Type B pancreatic cell (in vitro differentiated cells): ENCODE data around the gene ADAMTS9. TPM values are rescaled to one million over a fixed set of nuclear protein-coding genes. Genes with fewer than 3 reads are reported as not detected.

Experiments
- DNase-seq: peaks from one replicate; pipeline ENCODE4 v3.0.0; 2021; ENCODE audit warnings: mixed read lengths; ENCODE audit not compliant: unreplicated experiment; ENCODE audit errors: extremely low spot score
- H3K27ac Mint-ChIP-seq: 2 replicates; pipeline ENCODE4 v1.8.0; 2021; ENCODE audit warnings: mild to moderate bottlenecking, mixed read lengths
- H3K27me3 Mint-ChIP-seq: 2 replicates; pipeline ENCODE4 v1.8.0; 2021; ENCODE audit warnings: mixed read lengths
- H3K36me3 Mint-ChIP-seq: 2 replicates; pipeline ENCODE4 v1.8.0; 2021; ENCODE audit warnings: mixed read lengths
- H3K4me1 Mint-ChIP-seq: one replicate; pipeline ENCODE4 v1.8.0; 2021; ENCODE audit warnings: mixed read lengths; ENCODE audit not compliant: unreplicated experiment
- H3K4me3 Mint-ChIP-seq: 2 replicates; pipeline ENCODE4 v1.8.0; 2021; ENCODE audit warnings: mild to moderate bottlenecking, mixed read lengths
- H3K9me3 Mint-ChIP-seq: 2 replicates; pipeline ENCODE4 v1.8.0; 2021; ENCODE audit warnings: mixed read lengths
- total RNA-seq: library from RNA; stranded (reverse); gene quantifications from 2 replicates; pipeline ENCODE4 v1.2.1, GENCODE V29; 2021; ENCODE audit warnings: low replicate concordance
- TF ChIP-seq, protein P1 (sequence below): fragments of 200-600 bp; sonication (generic); conservative IDR thresholded peaks from 2 replicates; pipeline ENCODE4 v1.5.0; 2021; ENCODE audit warnings: antibody characterized with exemption, mild to moderate bottlenecking

Gene ADAMTS9
- total RNA-seq, 1 donor from 2014 or later: 34.9 TPM

DNA sequence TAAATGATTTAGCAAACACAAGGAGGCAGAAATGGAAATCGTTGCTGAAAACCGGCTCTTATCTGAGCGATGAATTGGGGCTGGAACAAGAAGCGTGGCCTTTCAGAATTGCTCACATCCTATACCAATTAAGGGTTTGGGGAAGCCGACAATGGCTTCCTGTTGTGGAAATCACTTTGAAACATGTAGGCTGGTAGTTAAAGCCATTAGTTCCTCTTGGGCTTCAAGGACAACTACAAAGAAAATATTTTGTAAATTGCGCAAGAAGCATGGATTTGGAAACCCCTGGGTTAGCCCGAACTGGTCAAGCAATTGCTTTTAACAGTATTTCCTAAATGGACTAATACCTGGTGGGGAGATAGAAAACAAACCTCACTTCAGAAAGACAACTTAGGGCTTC lies 182.4 kb downstream of the ADAMTS9 start:
- DNase-seq: no peak
- Mint-ChIP-seq H3K4me1 (peaks cover 16% of the 10 kb centered on the region), H3K27me3 (no peaks in the 10 kb centered on the region), H3K9me3 (peaks cover 10% of the 10 kb centered on the region), H3K4me3 (no peak overlapping the region), H3K27ac (no peak overlapping the region), H3K36me3 (no peaks in the 10 kb centered on the region)
- TF ChIP-seq, protein P1, sequence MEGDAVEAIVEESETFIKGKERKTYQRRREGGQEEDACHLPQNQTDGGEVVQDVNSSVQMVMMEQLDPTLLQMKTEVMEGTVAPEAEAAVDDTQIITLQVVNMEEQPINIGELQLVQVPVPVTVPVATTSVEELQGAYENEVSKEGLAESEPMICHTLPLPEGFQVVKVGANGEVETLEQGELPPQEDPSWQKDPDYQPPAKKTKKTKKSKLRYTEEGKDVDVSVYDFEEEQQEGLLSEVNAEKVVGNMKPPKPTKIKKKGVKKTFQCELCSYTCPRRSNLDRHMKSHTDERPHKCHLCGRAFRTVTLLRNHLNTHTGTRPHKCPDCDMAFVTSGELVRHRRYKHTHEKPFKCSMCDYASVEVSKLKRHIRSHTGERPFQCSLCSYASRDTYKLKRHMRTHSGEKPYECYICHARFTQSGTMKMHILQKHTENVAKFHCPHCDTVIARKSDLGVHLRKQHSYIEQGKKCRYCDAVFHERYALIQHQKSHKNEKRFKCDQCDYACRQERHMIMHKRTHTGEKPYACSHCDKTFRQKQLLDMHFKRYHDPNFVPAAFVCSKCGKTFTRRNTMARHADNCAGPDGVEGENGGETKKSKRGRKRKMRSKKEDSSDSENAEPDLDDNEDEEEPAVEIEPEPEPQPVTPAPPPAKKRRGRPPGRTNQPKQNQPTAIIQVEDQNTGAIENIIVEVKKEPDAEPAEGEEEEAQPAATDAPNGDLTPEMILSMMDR: no peak

DNA sequence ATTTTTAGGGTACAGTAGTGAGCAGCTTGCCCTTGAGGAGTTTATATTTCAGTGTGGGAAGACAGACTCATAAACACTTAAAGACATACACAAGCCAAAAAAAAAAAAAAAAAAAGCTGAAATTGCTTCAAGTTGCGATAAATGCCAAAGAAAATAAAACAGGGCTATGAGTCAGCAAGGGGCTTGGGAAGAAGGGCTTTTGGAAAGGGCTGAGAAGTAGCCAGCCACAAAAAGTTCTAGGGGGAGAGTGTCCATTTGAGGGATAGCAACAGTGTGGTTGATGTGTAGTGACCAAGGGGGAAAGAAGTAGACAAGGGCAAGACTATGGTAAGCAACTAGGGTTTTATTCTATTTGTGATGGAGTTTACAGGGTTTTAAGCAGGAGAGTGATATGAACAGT lies 185.5 kb downstream of the ADAMTS9 start:
- Mint-ChIP-seq H3K9me3 (peaks cover 4% of the 10 kb centered on the region), H3K27me3 (no peaks in the 10 kb centered on the region), H3K36me3 (no peaks in the 10 kb centered on the region), H3K27ac (no peak overlapping the region), H3K4me1 (peaks cover 13% of the 10 kb centered on the region), H3K4me3 (no peak overlapping the region)
- TF ChIP-seq, protein P1: no peak
- no peak for DNase-seq

DNA sequence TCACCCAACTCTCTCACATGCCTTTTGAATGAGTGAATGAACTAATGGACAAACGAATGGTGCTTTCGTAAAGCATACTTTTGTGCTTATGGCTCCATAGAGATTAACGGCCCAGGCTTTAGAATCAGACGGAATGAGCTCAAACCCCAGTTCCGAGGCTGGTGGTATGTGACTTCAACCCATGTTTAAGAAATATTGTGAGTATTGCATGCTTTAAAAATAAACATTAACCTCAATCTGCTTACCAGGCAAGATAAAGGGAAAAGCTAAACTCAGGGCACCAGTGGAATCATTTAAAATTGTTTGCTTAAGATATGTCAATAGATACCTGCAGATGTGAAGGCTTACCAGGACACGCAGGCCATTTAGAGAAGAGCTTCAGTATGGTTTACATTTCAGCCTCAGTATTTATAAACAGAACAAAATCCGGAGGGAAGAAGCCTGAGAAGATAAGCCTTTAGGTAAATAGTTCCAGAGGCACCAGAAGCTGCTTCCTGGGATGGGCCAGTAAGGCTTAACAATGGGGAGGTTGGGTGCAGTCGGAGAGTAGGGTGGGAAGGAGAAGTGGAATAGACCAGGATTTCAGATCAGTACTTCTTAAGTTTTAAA lies 186.4 kb downstream of the ADAMTS9 start:
- Mint-ChIP-seq H3K4me3 (no peak overlapping the region), H3K9me3 (peaks cover 4% of the 10 kb centered on the region), H3K27me3 (no peaks in the 10 kb centered on the region), H3K36me3 (no peaks in the 10 kb centered on the region), H3K4me1 (peaks cover 13% of the 10 kb centered on the region), H3K27ac (no peak overlapping the region)
- TF ChIP-seq, protein P1: no peak
- DNase-seq: no peak

DNA sequence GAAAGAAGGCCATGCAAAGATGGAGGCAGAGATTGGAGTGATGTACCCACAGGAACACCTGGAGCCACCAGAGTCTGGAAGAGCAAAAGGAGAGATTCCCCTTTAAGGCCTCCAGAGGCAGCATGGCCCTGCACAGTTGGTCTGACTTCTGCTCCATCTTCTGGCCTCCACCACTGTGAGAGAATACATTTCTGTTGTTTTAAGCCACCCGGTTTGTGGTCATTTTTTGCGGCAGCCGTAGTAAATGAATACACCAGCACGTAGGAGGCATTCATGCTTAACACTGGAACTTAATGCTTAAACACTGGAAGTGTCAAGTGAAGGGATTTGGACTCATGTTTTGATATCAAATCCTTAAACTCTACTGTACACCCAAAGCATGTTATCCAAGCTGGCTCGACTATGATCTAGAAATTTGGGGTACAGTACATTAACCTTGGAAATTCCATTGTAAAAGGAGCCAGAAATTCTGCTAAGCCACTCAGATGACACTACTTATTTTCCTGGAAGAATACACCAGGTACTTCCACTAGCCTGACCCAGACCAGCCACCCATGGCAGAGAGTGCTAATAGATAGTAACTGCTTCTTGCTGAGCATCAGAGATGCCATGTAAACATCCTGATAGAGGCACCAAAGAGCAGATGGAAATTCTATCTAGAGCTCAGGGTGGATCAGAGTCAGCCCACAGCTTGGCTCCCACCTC lies 190.9 kb downstream of the ADAMTS9 start:
- Mint-ChIP-seq H3K4me1 (peaks cover 24% of the 10 kb centered on the region), H3K36me3 (no peaks in the 10 kb centered on the region), H3K27ac (no peak overlapping the region), H3K9me3 (no peaks in the 10 kb centered on the region), H3K4me3 (no peak overlapping the region), H3K27me3 (no peaks in the 10 kb centered on the region)
- TF ChIP-seq, protein P1: no peak
- no peak for DNase-seq

DNA sequence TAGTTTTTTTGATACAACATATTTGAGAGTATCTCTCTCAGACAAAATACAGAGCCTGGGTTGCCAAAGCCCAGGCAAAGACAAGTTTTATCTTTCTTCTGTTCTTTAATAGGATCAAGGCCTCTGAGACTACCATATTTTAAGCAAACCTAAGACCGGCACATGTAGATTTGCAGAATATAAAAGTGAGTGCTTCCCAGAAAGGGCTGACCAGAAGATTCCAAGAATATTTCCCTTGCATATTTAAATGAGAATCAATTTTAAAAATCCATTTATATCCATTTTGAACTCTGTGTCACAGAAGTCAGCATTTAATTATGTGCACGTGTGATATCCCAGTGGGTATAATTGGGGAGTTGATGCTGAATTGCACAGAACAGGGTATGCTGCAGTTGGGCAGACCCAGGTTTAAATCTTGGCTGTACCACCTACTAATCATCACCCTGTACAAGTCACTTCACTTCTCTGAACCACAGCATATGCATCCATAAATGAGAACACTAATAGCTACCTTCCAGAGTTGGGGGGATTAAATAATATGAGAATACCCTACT lies 191.9 kb downstream of the ADAMTS9 start:
- H3K27ac Mint-ChIP-seq: no peak overlapping the region
- no peaks in the 10 kb centered on the region for H3K9me3 Mint-ChIP-seq
- no peaks in the 10 kb centered on the region for H3K36me3 Mint-ChIP-seq
- DNase-seq: no peak
- TF ChIP-seq, protein P1: no peak
- peaks cover 27% of the 10 kb centered on the region for H3K4me1 Mint-ChIP-seq
- H3K4me3 Mint-ChIP-seq: no peak overlapping the region
- H3K27me3 Mint-ChIP-seq: no peaks in the 10 kb centered on the region
